SK-N-SH treated with all-trans-retinoic acid at 6 μM for 48 hours (cell line): ENCODE results near the gene RASSF5.

ENCODE experiments used
- ATAC-seq: fragments of 200-7000 bp; cut with Tn5 transposase; 3 replicates; pipeline ENCODE4 v1.9.1; 2020; ENCODE audit warnings: mild to moderate bottlenecking, moderate library complexity
- ARNTL ChIP-seq: fragments of 450-650 bp; formaldehyde crosslinking; IDR thresholded peaks from 2 replicates; pipeline ENCODE4 v1.5.0; 2020; ENCODE audit warnings: low read depth, mild to moderate bottlenecking, moderate library complexity, borderline replicate concordance
- BACH2 ChIP-seq: fragments of 250-450 bp; sonication (Bioruptor Pico); IDR thresholded peaks from 2 replicates; pipeline ENCODE4 v1.9.0; 2021; ENCODE audit warnings: mild to moderate bottlenecking, borderline replicate concordance
- CSDC2 ChIP-seq: fragments of 250-450 bp; sonication (Bioruptor Pico); IDR thresholded peaks from 2 replicates; pipeline ENCODE4 v1.5.0; 2020; ENCODE audit warnings: mild to moderate bottlenecking, moderate library complexity
- ESRRG ChIP-seq: fragments of 250-450 bp; sonication (Bioruptor Pico); IDR thresholded peaks from 2 replicates; pipeline ENCODE4 v1.6.1; 2021; ENCODE audit warnings: mild to moderate bottlenecking
- GLIS3 ChIP-seq: fragments of 250-450 bp; sonication (Bioruptor Pico); IDR thresholded peaks from 2 replicates; pipeline ENCODE4 v1.5.0; 2020; ENCODE audit warnings: mild to moderate bottlenecking, moderate library complexity
- ISL1 ChIP-seq: fragments of 250-450 bp; sonication (Bioruptor Pico); IDR thresholded peaks from 2 replicates; pipeline ENCODE4 v2.1.2; 2022; ENCODE audit warnings: mild to moderate bottlenecking, moderate library complexity
- PPARA ChIP-seq: fragments of 250-450 bp; sonication (Bioruptor Pico); IDR thresholded peaks from 2 replicates; pipeline ENCODE4 v1.5.0; 2020; ENCODE audit warnings: mild to moderate bottlenecking, borderline replicate concordance
- RARB ChIP-seq: fragments of 250-450 bp; sonication (Bioruptor Pico); IDR thresholded peaks from 2 replicates; pipeline ENCODE4 v1.8.0; 2021; ENCODE audit warnings: mild to moderate bottlenecking, moderate library complexity
- TCF4 ChIP-seq: fragments of 250-450 bp; sonication (Bioruptor Pico); IDR thresholded peaks from 2 replicates; pipeline ENCODE4 v1.8.0; 2021; ENCODE audit warnings: mild to moderate bottlenecking, moderate library complexity, borderline replicate concordance
- TOX ChIP-seq: fragments of 250-450 bp; sonication (Bioruptor Pico); IDR thresholded peaks from 2 replicates; pipeline ENCODE4 v1.8.0; 2021; ENCODE audit warnings: mild to moderate bottlenecking, moderate library complexity, borderline replicate concordance
- TSHZ2 ChIP-seq: fragments of 250-450 bp; sonication (Bioruptor Pico); IDR thresholded peaks from 2 replicates; pipeline ENCODE4 v1.5.0; 2020; ENCODE audit warnings: mild to moderate bottlenecking, moderate library complexity
- ZC3H10 ChIP-seq: fragments of 250-450 bp; sonication (Bioruptor Pico); IDR thresholded peaks from 2 replicates; pipeline ENCODE4 v1.5.1; 2021; ENCODE audit warnings: mild to moderate bottlenecking, moderate library complexity
- ZFP30 ChIP-seq: fragments of 450-650 bp; formaldehyde crosslinking; IDR thresholded peaks from 2 replicates; pipeline ENCODE4 v1.5.0; 2022; ENCODE audit warnings: mild to moderate bottlenecking, moderate library complexity
- ZNF565 ChIP-seq: fragments of 450-650 bp; formaldehyde crosslinking; conservative IDR thresholded peaks from 2 replicates; pipeline ENCODE4 v1.5.0; 2020; ENCODE audit warnings: low read depth, mild to moderate bottlenecking, moderate library complexity
- ZNF70 ChIP-seq: fragments of 450-650 bp; formaldehyde crosslinking; IDR thresholded peaks from 2 replicates; pipeline ENCODE4 v1.5.0; 2020; ENCODE audit warnings: mild to moderate bottlenecking, moderate library complexity
- ZNF8 ChIP-seq: fragments of 450-650 bp; formaldehyde crosslinking; IDR thresholded peaks from 2 replicates; pipeline ENCODE4 v1.5.0; 2020; ENCODE audit warnings: mild to moderate bottlenecking, moderate library complexity
- TF ChIP-seq, protein P1 (sequence below): fragments of 250-450 bp; sonication (Bioruptor Pico); IDR thresholded peaks from 2 replicates; pipeline ENCODE4 v1.8.0; 2020; ENCODE audit warnings: mild to moderate bottlenecking, moderate library complexity, borderline replicate concordance
- TF ChIP-seq, protein P2 (sequence below): fragments of 250-450 bp; sonication (Bioruptor Pico); IDR thresholded peaks from 2 replicates; pipeline ENCODE4 v1.5.1; 2020; ENCODE audit warnings: low read depth, mild to moderate bottlenecking, moderate library complexity
- TF ChIP-seq, protein P3 (sequence below): fragments of 250-450 bp; sonication (Bioruptor Pico); IDR thresholded peaks from 2 replicates; pipeline ENCODE4 v1.8.0; 2021; ENCODE audit warnings: low read depth, mild to moderate bottlenecking, moderate library complexity, borderline replicate concordance
- TF ChIP-seq, protein P4 (sequence below): fragments of 250-450 bp; sonication (Bioruptor Pico); IDR thresholded peaks from 2 replicates; pipeline ENCODE4 v1.5.1; 2021; ENCODE audit warnings: mild to moderate bottlenecking, moderate library complexity

The RASSF5 gene

DNA sequence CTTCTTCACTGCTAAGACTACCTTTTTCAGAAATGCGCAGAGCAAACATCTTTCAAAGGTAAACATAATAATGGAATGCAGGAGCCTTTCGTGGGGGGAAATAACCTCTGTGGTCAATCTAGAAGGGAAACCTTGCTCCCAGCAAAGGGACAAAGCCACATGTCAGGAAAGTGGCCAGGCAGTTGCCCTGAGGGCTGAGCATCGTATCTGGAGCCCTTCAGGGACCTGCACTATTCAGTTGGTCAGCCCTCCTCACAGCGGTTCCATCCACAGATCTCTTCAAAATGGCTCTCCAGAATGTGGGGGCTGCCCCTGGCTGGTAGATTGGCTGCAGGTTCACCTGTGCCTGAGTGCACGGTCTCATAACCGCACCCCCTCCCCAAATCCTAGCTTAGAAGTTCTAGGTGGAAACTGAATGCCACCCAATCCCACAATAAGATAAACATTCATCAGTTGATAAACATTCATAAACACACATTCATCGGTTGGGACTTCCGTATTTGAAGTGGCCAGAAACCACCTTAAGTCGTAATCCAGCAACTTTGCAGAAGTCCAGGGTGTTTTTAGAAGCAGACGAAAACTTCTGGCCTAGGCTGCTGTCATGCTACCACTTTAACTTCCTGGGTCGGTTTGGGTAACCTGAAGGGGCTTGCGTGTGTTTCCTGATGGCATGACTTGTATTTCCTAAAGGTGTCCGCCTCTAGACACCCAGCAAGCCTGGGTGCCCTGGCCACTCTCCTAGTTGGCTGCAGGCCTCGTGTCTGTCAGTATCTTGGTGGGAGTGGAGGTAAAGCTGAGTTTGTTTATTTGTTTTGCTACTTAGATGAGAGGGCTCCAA lies 50.5 kb downstream of the RASSF5 start:
- TF ChIP-seq RARB (CRISPR knock-in tag) (no peak), PPARA (no peak), CSDC2 (CRISPR knock-in tag) (no peak), ESRRG (no peak)
- TF ChIP-seq, all 23 proteins: peak for 0

DNA sequence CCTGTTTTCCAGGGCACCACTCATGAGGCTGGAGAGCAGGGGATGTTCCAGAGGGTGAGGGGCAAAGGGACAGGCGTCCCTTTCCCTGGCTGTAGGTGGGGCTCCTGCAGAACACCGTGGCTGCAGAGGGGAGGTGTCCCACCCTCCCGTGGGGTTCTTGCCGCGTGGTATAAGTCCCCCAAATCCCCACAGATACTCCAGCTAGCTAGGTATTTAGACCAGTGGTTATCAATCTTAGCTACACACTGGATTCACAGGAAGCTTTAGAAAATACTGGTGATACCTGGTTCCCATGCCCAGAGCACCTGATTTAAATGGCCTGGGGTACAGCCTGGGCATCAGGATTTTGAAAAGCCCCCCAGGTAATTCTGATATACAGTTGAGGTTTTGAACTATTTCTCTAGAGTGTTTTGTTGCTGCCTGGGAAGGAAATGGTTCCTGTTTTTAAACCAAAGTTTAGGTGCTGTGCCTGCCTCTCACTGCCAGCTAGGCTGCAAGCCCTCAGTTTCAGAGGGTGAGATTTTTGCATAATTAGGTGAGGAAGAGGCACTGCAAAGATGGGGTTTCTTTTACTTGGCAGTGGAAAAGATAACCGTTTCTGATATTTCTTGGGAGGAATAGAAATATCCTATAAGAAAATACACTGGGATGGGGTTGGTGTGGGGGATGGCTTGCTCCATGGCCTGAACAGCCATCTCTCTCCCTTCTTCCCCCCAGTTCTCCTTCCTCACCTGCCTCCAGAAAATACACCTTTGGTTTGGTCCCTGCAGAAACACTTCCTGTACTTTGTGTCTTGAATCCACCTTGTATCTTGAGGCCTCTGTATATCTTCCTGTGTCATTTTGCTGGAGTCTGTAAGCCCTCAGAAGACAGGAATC lies 51.7 kb downstream of the RASSF5 start:
- ATAC-seq: no peak
- TF ChIP-seq ZNF70 (CRISPR knock-in tag) (no peak), RARB (CRISPR knock-in tag) (no peak), GLIS3 (CRISPR knock-in tag) (no peak), CSDC2 (CRISPR knock-in tag) (no peak), TOX (no peak), ZC3H10 (CRISPR knock-in tag) (no peak), ISL1 (CRISPR knock-in tag) (no peak), ZFP30 (CRISPR knock-in tag) (no peak), PPARA (no peak), ARNTL (CRISPR knock-in tag) (no peak), TSHZ2 (CRISPR knock-in tag) (no peak)
- TF ChIP-seq, protein P1, sequence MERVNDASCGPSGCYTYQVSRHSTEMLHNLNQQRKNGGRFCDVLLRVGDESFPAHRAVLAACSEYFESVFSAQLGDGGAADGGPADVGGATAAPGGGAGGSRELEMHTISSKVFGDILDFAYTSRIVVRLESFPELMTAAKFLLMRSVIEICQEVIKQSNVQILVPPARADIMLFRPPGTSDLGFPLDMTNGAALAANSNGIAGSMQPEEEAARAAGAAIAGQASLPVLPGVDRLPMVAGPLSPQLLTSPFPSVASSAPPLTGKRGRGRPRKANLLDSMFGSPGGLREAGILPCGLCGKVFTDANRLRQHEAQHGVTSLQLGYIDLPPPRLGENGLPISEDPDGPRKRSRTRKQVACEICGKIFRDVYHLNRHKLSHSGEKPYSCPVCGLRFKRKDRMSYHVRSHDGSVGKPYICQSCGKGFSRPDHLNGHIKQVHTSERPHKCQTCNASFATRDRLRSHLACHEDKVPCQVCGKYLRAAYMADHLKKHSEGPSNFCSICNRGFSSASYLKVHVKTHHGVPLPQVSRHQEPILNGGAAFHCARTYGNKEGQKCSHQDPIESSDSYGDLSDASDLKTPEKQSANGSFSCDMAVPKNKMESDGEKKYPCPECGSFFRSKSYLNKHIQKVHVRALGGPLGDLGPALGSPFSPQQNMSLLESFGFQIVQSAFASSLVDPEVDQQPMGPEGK (CRISPR knock-in tag): no peak
- TF ChIP-seq, protein P2, sequence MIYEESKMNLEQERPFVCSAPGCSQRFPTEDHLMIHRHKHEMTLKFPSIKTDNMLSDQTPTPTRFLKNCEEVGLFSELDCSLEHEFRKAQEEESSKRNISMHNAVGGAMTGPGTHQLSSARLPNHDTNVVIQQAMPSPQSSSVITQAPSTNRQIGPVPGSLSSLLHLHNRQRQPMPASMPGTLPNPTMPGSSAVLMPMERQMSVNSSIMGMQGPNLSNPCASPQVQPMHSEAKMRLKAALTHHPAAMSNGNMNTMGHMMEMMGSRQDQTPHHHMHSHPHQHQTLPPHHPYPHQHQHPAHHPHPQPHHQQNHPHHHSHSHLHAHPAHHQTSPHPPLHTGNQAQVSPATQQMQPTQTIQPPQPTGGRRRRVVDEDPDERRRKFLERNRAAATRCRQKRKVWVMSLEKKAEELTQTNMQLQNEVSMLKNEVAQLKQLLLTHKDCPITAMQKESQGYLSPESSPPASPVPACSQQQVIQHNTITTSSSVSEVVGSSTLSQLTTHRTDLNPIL (CRISPR knock-in tag): no peak
- TF ChIP-seq, protein P3, sequence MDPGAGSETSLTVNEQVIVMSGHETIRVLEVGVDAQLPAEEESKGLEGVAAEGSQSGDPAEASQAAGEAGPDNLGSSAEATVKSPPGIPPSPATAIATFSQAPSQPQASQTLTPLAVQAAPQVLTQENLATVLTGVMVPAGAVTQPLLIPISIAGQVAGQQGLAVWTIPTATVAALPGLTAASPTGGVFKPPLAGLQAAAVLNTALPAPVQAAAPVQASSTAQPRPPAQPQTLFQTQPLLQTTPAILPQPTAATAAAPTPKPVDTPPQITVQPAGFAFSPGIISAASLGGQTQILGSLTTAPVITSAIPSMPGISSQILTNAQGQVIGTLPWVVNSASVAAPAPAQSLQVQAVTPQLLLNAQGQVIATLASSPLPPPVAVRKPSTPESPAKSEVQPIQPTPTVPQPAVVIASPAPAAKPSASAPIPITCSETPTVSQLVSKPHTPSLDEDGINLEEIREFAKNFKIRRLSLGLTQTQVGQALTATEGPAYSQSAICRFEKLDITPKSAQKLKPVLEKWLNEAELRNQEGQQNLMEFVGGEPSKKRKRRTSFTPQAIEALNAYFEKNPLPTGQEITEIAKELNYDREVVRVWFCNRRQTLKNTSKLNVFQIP (CRISPR knock-in tag): no peak

More for the DNA sequence above, 50.5 kb downstream of the RASSF5 start:
- peak; percentile 39 for ATAC-seq

DNA sequence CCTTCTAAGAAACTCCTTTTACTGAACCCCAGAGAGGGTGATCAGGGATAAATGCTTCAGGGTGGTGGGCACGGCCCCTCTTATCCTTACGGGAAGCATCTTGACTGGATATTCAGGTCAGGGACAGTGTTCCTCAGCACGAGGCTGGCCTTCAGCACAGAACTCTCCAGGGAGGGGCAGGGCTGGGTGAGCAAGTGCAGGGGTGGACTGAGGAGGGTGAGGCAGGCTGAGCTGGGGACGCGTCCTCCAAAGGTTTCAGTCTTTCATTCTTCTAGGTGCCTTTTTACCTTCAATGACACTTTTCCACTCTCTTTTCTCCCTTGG lies 52.3 kb downstream of the RASSF5 start:
- ATAC-seq: no peak
- TF ChIP-seq, protein P3 (CRISPR knock-in tag): no peak
- TF ChIP-seq ISL1 (CRISPR knock-in tag) (no peak), BACH2 (no peak), ESRRG (no peak), ZNF8 (CRISPR knock-in tag) (no peak), ZNF565 (CRISPR knock-in tag) (no peak), TSHZ2 (CRISPR knock-in tag) (no peak), TOX (no peak), TCF4 (CRISPR knock-in tag) (no peak)
- TF ChIP-seq, protein P2 (CRISPR knock-in tag): no peak
- TF ChIP-seq, protein P4, sequence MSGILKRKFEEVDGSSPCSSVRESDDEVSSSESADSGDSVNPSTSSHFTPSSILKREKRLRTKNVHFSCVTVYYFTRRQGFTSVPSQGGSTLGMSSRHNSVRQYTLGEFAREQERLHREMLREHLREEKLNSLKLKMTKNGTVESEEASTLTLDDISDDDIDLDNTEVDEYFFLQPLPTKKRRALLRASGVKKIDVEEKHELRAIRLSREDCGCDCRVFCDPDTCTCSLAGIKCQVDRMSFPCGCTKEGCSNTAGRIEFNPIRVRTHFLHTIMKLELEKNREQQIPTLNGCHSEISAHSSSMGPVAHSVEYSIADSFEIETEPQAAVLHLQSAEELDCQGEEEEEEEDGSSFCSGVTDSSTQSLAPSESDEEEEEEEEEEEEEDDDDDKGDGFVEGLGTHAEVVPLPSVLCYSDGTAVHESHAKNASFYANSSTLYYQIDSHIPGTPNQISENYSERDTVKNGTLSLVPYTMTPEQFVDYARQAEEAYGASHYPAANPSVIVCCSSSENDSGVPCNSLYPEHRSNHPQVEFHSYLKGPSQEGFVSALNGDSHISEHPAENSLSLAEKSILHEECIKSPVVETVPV (CRISPR knock-in tag): no peak
